Hepatocyte (in vitro differentiated cells): ENCODE measurements around the gene MSI1. TPM values are rescaled to one million over a fixed set of nuclear protein-coding genes. Genes with fewer than 3 reads are reported as not detected.

Source experiments
- DNase-seq: peaks from one replicate; pipeline ENCODE4 v3.0.0-alpha.2; 2016; ENCODE audit warnings: low spot score
- H2AFZ ChIP-seq: fragments of 200-600 bp; sonication (generic); 2 replicates; pipeline ENCODE4 v1.6.0; 2016; ENCODE audit warnings: antibody characterized with exemption, mild to moderate bottlenecking
- H3K27ac ChIP-seq: fragments of 200-600 bp; sonication (generic); 2 replicates; pipeline ENCODE4 v1.5.1; 2016; ENCODE audit warnings: mild to moderate bottlenecking
- H3K27me3 ChIP-seq: fragments of 200-600 bp; sonication (generic); 2 replicates; pipeline ENCODE4 v1.6.1; 2016
- H3K36me3 ChIP-seq: fragments of 200-600 bp; sonication (generic); replicated peaks from 2 replicates; pipeline ENCODE4 v1.5.1; 2016; ENCODE audit warnings: low read depth; ENCODE audit not compliant: insufficient read depth
- H3K4me1 ChIP-seq: fragments of 200-600 bp; sonication (generic); 2 replicates; pipeline ENCODE4 v1.5.1; 2016; ENCODE audit warnings: mild to moderate bottlenecking, moderate library complexity; ENCODE audit not compliant: insufficient read depth
- H3K4me2 ChIP-seq: fragments of 200-600 bp; sonication (generic); 2 replicates; pipeline ENCODE4 v1.6.0; 2016
- H3K4me3 ChIP-seq: fragments of 200-600 bp; sonication (generic); 2 replicates; pipeline ENCODE4 v1.5.1; 2016; ENCODE audit warnings: mild to moderate bottlenecking
- H3K79me2 ChIP-seq: fragments of 200-600 bp; sonication (generic); 2 replicates; pipeline ENCODE4 v1.6.0; 2017; ENCODE audit warnings: mild to moderate bottlenecking
- H3K9me2 ChIP-seq: fragments of 200-600 bp; sonication (generic); replicated peaks from 2 replicates; pipeline ENCODE4 v1.6.0; 2017; ENCODE audit warnings: mild to moderate bottlenecking; ENCODE audit not compliant: insufficient read depth
- H3K9me3 ChIP-seq: fragments of 200-600 bp; sonication (generic); 2 replicates; pipeline ENCODE4 v1.5.1; 2016; ENCODE audit warnings: low read depth, mild to moderate bottlenecking
- H4K20me1 ChIP-seq: fragments of 200-600 bp; sonication (generic); 2 replicates; pipeline ENCODE4 v1.6.0; 2016; ENCODE audit warnings: mild to moderate bottlenecking; ENCODE audit not compliant: insufficient read depth, poor library complexity, severe bottlenecking
- EZH2 ChIP-seq: fragments of 200-600 bp; sonication (generic); IDR thresholded peaks from 2 replicates; pipeline ENCODE4 v1.6.1; 2016; ENCODE audit warnings: antibody characterized with exemption, mild to moderate bottlenecking, borderline replicate concordance
- EZH2phosphoT487 ChIP-seq: fragments of 200-600 bp; sonication (generic); IDR thresholded peaks from one replicate; pipeline ENCODE4 v1.6.1; 2018; ENCODE audit warnings: antibody characterized with exemption, mild to moderate bottlenecking, low read depth, moderate library complexity; ENCODE audit not compliant: unreplicated experiment, severe bottlenecking
- WGBS: methylation state at CpG from one replicate; pipeline ENCODE4 v1.1.6; 2016; ENCODE audit warnings: low lambda C conversion rate; ENCODE audit errors: missing lambda C conversion rate; 5-methylcytosine and 5-hydroxymethylcytosine counted together
- polyA plus RNA-seq: library from polyadenylated mRNA; unstranded; fragments of >200 nt; fragmentation: Nextera tagmentation; extraction: Ambion mirVana; gene quantifications from 2 replicates; pipeline ENCODE4 v1.2.1, GENCODE V29; 2016
- total RNA-seq: library from RNA; depleted of rRNA; stranded (reverse); fragments of >200 nt; gene quantifications from 2 replicates; pipeline ENCODE4 v1.2.3, GENCODE V29; 2014
- TF ChIP-seq, protein P1 (sequence below): fragments of 200-600 bp; sonication (generic); IDR thresholded peaks from 2 replicates; pipeline ENCODE4 v1.5.1; 2016; ENCODE audit warnings: antibody characterized with exemption, mild to moderate bottlenecking; ENCODE audit not compliant: poor library complexity

Gene MSI1
- total and polyA plus RNA-seq, 2 experiments from 2014 or later = 2.2 to 5.6 TPM

- Histone ChIP-seq H2AFZ (no peak overlapping the region), H3K9me2 (no peaks in the 10 kb centered on the region), H3K4me1 (peaks cover 3% of the 10 kb centered on the region), H3K27ac (peak overlapping the region; percentile 51), H3K36me3 (no peaks in the 10 kb centered on the region), H3K9me3 (no peaks in the 10 kb centered on the region), H3K4me2 (peak overlapping the region; percentile 28), H3K79me2 (no peaks in the 10 kb centered on the region), H3K4me3 (no peak overlapping the region), H4K20me1 (no peaks in the 10 kb centered on the region), H3K27me3 (no peaks in the 10 kb centered on the region)
- TF ChIP-seq EZH2 (no peak), EZH2phosphoT487 (no peak)
- TF ChIP-seq, protein P1, sequence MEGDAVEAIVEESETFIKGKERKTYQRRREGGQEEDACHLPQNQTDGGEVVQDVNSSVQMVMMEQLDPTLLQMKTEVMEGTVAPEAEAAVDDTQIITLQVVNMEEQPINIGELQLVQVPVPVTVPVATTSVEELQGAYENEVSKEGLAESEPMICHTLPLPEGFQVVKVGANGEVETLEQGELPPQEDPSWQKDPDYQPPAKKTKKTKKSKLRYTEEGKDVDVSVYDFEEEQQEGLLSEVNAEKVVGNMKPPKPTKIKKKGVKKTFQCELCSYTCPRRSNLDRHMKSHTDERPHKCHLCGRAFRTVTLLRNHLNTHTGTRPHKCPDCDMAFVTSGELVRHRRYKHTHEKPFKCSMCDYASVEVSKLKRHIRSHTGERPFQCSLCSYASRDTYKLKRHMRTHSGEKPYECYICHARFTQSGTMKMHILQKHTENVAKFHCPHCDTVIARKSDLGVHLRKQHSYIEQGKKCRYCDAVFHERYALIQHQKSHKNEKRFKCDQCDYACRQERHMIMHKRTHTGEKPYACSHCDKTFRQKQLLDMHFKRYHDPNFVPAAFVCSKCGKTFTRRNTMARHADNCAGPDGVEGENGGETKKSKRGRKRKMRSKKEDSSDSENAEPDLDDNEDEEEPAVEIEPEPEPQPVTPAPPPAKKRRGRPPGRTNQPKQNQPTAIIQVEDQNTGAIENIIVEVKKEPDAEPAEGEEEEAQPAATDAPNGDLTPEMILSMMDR = no peak
- 37% methylated on average over 6 of the region's 6 CpGs for WGBS
- DNase-seq = peak; percentile 74
Measured at GRCh38 chr12:120381752-120382419, 12.9 kb upstream of the MSI1 start.

GRCh38 chr12:120378036-120378435 lies 9.1 kb upstream of the MSI1 start:
- Histone ChIP-seq H3K27ac (no peak overlapping the region), H3K4me2 (no peak overlapping the region), H3K4me3 (no peak overlapping the region), H3K9me3 (no peaks in the 10 kb centered on the region), H3K36me3 (no peaks in the 10 kb centered on the region), H3K79me2 (no peaks in the 10 kb centered on the region), H4K20me1 (no peaks in the 10 kb centered on the region), H3K9me2 (no peaks in the 10 kb centered on the region), H3K4me1 (peaks cover 3% of the 10 kb centered on the region), H3K27me3 (no peaks in the 10 kb centered on the region), H2AFZ (no peak overlapping the region)
- DNase-seq = no peak
- no peak for TF ChIP-seq EZH2phosphoT487
- TF ChIP-seq, protein P1 = no peak
- TF ChIP-seq EZH2 = no peak
- WGBS = 88% methylated on average over 5 of the region's 5 CpGs

- Histone ChIP-seq H3K36me3 (no peaks in the 10 kb centered on the region), H3K27me3 (no peaks in the 10 kb centered on the region), H3K9me2 (no peaks in the 10 kb centered on the region), H3K79me2 (no peaks in the 10 kb centered on the region), H3K4me1 (peaks cover 3% of the 10 kb centered on the region), H2AFZ (no peak overlapping the region), H3K27ac (no peak overlapping the region), H3K4me3 (no peak overlapping the region), H3K4me2 (no peak overlapping the region), H4K20me1 (no peaks in the 10 kb centered on the region), H3K9me3 (no peaks in the 10 kb centered on the region)
- 95% methylated on average over 4 of the region's 4 CpGs for WGBS
- TF ChIP-seq EZH2phosphoT487 (no peak), EZH2 (no peak)
- TF ChIP-seq, protein P1 = no peak
- DNase-seq = no peak
Measured at GRCh38 chr12:120377611-120378010, 8.6 kb upstream of the MSI1 start.
